ENCODE data around the gene NHLRC1. TPM values are rescaled to one million over a fixed set of nuclear protein-coding genes. Genes with fewer than 3 reads are reported as not detected.

The NHLRC1 gene
- total and polyA plus RNA-seq, 9 of the 15 experiments (the other 6 are each of a cell fraction or from before 2014, with no cell fraction given), result not detected

DNA sequence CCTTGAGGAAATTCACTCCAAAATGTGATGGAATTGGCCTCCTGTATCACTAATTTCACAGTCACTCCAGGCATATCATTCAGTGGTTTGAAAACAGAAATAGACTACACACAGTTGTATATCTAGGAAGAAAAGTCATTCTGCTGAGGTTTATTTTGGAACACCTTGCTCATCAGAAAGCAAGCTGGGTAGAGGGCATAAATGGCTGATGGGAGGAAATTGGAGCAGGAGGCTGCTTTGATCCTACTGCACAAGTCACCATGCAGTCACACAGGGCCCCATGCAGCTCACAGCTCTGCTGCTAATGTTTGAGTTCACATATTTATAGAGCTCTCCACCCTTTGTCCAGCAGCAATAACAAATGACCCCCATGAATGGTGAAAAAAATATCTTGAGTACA, 12.3 kb downstream of the NHLRC1 start (continued):
- TF ChIP-seq DIDO1 (tag; IDR thresholded peaks at IDR 0.05; ENCODE audit: low read depth) (no peak), CEBPB (tag; IDR thresholded peaks at IDR 0.05) (no peak), ASH1L (IDR thresholded peaks at IDR 0.05; ENCODE audit: borderline replicate concordance, low read depth, partially characterized antibody) (no peak), SMC3 (conservative IDR thresholded peaks at IDR 0.05; ENCODE audit: insufficient read depth, low read depth, low read length) (no peak), POLR2A (conservative IDR thresholded peaks at IDR 0.05) (no peak), TEAD1 (CRISPR knock-in tag; IDR thresholded peaks at IDR 0.05) (no peak), SP2 (IDR thresholded peaks at IDR 0.05; ENCODE audit: extremely low read depth, low read depth, low read length, poor library complexity, severe bottlenecking) (no peak)
- TF ChIP-seq, protein P1, sequence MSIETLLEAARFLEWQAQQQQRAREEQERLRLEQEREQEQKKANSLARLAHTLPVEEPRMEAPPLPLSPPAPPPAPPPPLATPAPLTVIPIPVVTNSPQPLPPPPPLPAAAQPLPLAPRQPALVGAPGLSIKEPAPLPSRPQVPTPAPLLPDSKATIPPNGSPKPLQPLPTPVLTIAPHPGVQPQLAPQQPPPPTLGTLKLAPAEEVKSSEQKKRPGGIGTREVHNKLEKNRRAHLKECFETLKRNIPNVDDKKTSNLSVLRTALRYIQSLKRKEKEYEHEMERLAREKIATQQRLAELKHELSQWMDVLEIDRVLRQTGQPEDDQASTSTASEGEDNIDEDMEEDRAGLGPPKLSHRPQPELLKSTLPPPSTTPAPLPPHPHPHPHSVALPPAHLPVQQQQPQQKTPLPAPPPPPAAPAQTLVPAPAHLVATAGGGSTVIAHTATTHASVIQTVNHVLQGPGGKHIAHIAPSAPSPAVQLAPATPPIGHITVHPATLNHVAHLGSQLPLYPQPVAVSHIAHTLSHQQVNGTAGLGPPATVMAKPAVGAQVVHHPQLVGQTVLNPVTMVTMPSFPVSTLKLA (conservative IDR thresholded peaks at IDR 0.05), result no peak

DNA sequence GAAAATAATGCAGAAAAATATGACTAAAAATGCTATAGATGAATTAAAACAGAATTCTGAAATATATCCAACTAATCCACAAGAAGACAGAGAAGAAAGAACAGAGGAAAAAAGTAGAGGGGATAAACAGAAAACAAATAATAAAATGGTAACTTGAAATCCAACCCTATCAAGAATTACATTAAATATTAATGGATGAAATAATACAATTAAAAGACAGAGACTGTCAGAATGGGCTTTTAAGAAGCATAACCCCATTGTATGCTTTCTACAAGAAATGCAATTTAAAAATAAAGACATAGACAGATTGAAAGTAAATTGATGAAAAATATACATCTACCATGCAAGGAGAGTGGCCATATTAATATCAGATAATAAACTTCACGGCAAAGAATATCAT, 15.4 kb downstream of the NHLRC1 start:
- H3K79me2 ChIP-seq (ENCODE audit: control insufficient read depth, insufficient read depth, low read length), result no peaks in the 10 kb centered on the region
- CTCF ChIA-PET (ENCODE audit: low intra/inter-chr PET ratio), result no interaction called here
- no peaks in the 10 kb centered on the region for H3K36me3 ChIP-seq (ENCODE audit: control insufficient read depth, insufficient read depth, low read length)
- no peak overlapping the region for H3K4me2 ChIP-seq (ENCODE audit: insufficient read depth, low read length)
- no peak overlapping the region for H3K27ac ChIP-seq (ENCODE audit: extremely low read depth, low read depth, low read length)
- POLR2A ChIA-PET, result no interaction called here
- no peak for FAIRE-seq
- H4K20me1 ChIP-seq (replicated peaks; ENCODE audit: control insufficient read depth, insufficient read depth, low read length), result no peaks in the 10 kb centered on the region
- BruUV-seq (replicated peaks), result no TSS peak
- intact Hi-C loops (cut with micrococcal nuclease) (no loop called here), in situ Hi-C loops (cut with MboI) (no loop called here)
- TF ChIP-seq ZNF507 (tag; conservative IDR thresholded peaks at IDR 0.05) (peak; percentile 99), ZNF354B (CRISPR knock-in tag; IDR thresholded peaks at IDR 0.05) (peak; percentile 83), KLF13 (tag; IDR thresholded peaks at IDR 0.05; ENCODE audit: borderline replicate concordance, low read depth) (no peak)
- TF ChIP-seq, protein P2, sequence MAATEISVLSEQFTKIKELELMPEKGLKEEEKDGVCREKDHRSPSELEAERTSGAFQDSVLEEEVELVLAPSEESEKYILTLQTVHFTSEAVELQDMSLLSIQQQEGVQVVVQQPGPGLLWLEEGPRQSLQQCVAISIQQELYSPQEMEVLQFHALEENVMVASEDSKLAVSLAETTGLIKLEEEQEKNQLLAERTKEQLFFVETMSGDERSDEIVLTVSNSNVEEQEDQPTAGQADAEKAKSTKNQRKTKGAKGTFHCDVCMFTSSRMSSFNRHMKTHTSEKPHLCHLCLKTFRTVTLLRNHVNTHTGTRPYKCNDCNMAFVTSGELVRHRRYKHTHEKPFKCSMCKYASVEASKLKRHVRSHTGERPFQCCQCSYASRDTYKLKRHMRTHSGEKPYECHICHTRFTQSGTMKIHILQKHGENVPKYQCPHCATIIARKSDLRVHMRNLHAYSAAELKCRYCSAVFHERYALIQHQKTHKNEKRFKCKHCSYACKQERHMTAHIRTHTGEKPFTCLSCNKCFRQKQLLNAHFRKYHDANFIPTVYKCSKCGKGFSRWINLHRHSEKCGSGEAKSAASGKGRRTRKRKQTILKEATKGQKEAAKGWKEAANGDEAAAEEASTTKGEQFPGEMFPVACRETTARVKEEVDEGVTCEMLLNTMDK (IDR thresholded peaks at IDR 0.05; ENCODE audit: borderline replicate concordance, insufficient read depth, low read depth, low read length, poor library complexity, severe bottlenecking), result no peak
- no peaks in the 10 kb centered on the region for H3K4me1 ChIP-seq (replicated peaks in 1 of 2; ENCODE audit: control insufficient read depth in 2 of 2, insufficient read depth in 2 of 2, low read length in 2 of 2)
- H3K27me3 ChIP-seq (ENCODE audit: control insufficient read depth in 2 of 2, insufficient read depth in 2 of 2, low read length in 2 of 2), result no peaks in the 10 kb centered on the region; a peak in 1 of 5 replicates
- WGBS (ENCODE audit: insufficient coverage, low coverage, missing lambda C conversion rate), result 40% methylated on average over 1 of the region's 1 CpG
- no peak for ATAC-seq
- H3K9me1 ChIP-seq (ENCODE audit: control insufficient read depth, insufficient read depth, low read length), result no peaks in the 10 kb centered on the region
- no peaks in the 10 kb centered on the region for H3K9me3 ChIP-seq (replicated peaks; ENCODE audit: control insufficient read depth, insufficient read depth, low read depth, low read length)
- H3K4me3 ChIP-seq, result no peak overlapping the region
- no peak for DNase-seq (ENCODE audit: extremely low read depth in 1 of 4, low spot score in 3 of 4)
- H2AFZ ChIP-seq (ENCODE audit: low read depth, low read length), result no peak overlapping the region
- no peak overlapping the region for H3K9ac ChIP-seq (ENCODE audit: insufficient read depth in 1 of 2, low read depth in 2 of 2, low read length in 2 of 2)

Data from K562 (cell line).